BLaER1 treated with 17β-estradiol and CSF1 and Interleukin-3, amounts not matched to agents 10 nM and 100 nM (cell line): ENCODE data around the gene PRTG.

Source experiments
- H3K27ac ChIP-seq, 11 experiments: shearing (Covaris generic); formaldehyde crosslinking; 2 replicates each; pipeline ENCODE4 v1.8.1; 2022
- H3K27me3 ChIP-seq, 11 experiments: shearing (Covaris generic); formaldehyde crosslinking; 2 replicates each; pipeline ENCODE4 v1.8.1; 2022
- H3K36me3 ChIP-seq, 11 experiments: shearing (Covaris generic); formaldehyde crosslinking; 2 replicates each; pipeline ENCODE4 v1.8.1; 2022
- H3K4me1 ChIP-seq, 10 experiments: shearing (Covaris generic); formaldehyde crosslinking; 2 replicates each; pipeline ENCODE4 v1.8.1; 2022
- H3K4me2 ChIP-seq, 11 experiments: shearing (Covaris generic); formaldehyde crosslinking; 2 replicates each; pipeline ENCODE4 v1.8.1; 2022
- H3K4me3 ChIP-seq, 10 experiments: shearing (Covaris generic); formaldehyde crosslinking; 2 replicates each; pipeline ENCODE4 v1.8.1; 2022
- H3K9ac ChIP-seq, 11 experiments: shearing (Covaris generic); formaldehyde crosslinking; 2 replicates each; pipeline ENCODE4 v1.8.1; 2022
- H3K9me3 ChIP-seq, 11 experiments: shearing (Covaris generic); formaldehyde crosslinking; replicated peaks in 1 of 11; 2 replicates each; pipeline ENCODE4 v1.8.1; 2022
- H4K20me1 ChIP-seq, 11 experiments: shearing (Covaris generic); formaldehyde crosslinking; 2 replicates each; pipeline ENCODE4 v1.8.1; 2022
- Cebpa-rat ChIP-seq, 11 experiments: shearing (Covaris generic); IDR thresholded peaks; 2 replicates each; pipeline ENCODE4 v1.8.1; 2022

Gene PRTG

GRCh38 chr15:55743729-55744655 lies 1.0 kb upstream of the PRTG start:
- H3K4me2 ChIP-seq: no peak overlapping the region; a peak in 1 of 22 replicates
- peaks cover 56 to 66% (median 63%) of the 10 kb centered on the region in 11 experiments for H3K27me3 ChIP-seq
- no peak overlapping the region for H3K9ac ChIP-seq
- no peaks in the 10 kb centered on the region for H3K36me3 ChIP-seq
- H3K9me3 ChIP-seq: no peaks in the 10 kb centered on the region
- no peak overlapping the region for H3K27ac ChIP-seq
- no peak for TF ChIP-seq Cebpa-rat (IDR thresholded peaks at IDR 0.05)
- H4K20me1 ChIP-seq: peaks cover 0 to 26% (median 6%) of the 10 kb centered on the region in 11 experiments; a peak in 9 of 22 replicates
- peak overlapping the region in 1 of 10 experiments; percentile 78; a peak in 3 of 20 replicates for H3K4me3 ChIP-seq
- H3K4me1 ChIP-seq: peaks cover 12 to 20% (median 17%) of the 10 kb centered on the region in 10 experiments; a peak in 18 of 20 replicates

GRCh38 chr15:55742498-55742926 lies 440 bp downstream of the PRTG start:
- H3K4me3 ChIP-seq: peak overlapping the region; percentile 58 to 78 (median 70)

GRCh38 chr15:55741833-55742497 lies 987 bp downstream of the PRTG start:
- H3K4me3 ChIP-seq: peak overlapping the region; percentile 58 to 78 (median 70)
- peak overlapping the region; percentile 13 to 68 (median 50); a peak in 19 of 22 replicates for H3K9ac ChIP-seq
- TF ChIP-seq Cebpa-rat (IDR thresholded peaks at IDR 0.05): no peak
- peaks cover 0 to 26% (median 6%) of the 10 kb centered on the region in 11 experiments; a peak in 9 of 22 replicates for H4K20me1 ChIP-seq
- no peaks in the 10 kb centered on the region for H3K36me3 ChIP-seq
- H3K4me1 ChIP-seq: peaks cover 12 to 26% (median 19%) of the 10 kb centered on the region in 10 experiments; a peak in 18 of 20 replicates
- H3K27ac ChIP-seq: no peak overlapping the region
- H3K27me3 ChIP-seq: peaks cover 56 to 67% (median 63%) of the 10 kb centered on the region in 11 experiments
- H3K9me3 ChIP-seq: no peaks in the 10 kb centered on the region
- peak overlapping the region; percentile 90 to 100 (median 99) for H3K4me2 ChIP-seq

More at GRCh38 chr15:55742498-55742926, 440 bp downstream of the PRTG start:
- Histone ChIP-seq H3K4me2 (peak overlapping the region; percentile 90 to 100 (median 99)), H4K20me1 (peaks cover 0 to 26% (median 6%) of the 10 kb centered on the region in 11 experiments; a peak in 9 of 22 replicates), H3K36me3 (no peaks in the 10 kb centered on the region), H3K9ac (peak overlapping the region; percentile 13 to 68 (median 50); a peak in 19 of 22 replicates), H3K27ac (no peak overlapping the region), H3K4me1 (peaks cover 12 to 20% (median 17%) of the 10 kb centered on the region in 10 experiments; a peak in 18 of 20 replicates), H3K27me3 (peaks cover 56 to 67% (median 63%) of the 10 kb centered on the region in 11 experiments), H3K9me3 (no peaks in the 10 kb centered on the region)
- no peak for TF ChIP-seq Cebpa-rat (IDR thresholded peaks at IDR 0.05)

GRCh38 chr15:55740981-55741832 lies 1.7 kb downstream of the PRTG start:
- Histone ChIP-seq H3K4me1 (peaks cover 12 to 26% (median 19%) of the 10 kb centered on the region in 10 experiments; a peak in 18 of 20 replicates), H3K36me3 (no peaks in the 10 kb centered on the region), H3K27me3 (peaks cover 56 to 67% (median 63%) of the 10 kb centered on the region in 11 experiments), H4K20me1 (peaks cover 0 to 26% (median 6%) of the 10 kb centered on the region in 11 experiments; a peak in 9 of 22 replicates), H3K27ac (no peak overlapping the region), H3K9ac (no peak overlapping the region), H3K4me2 (peak overlapping the region; percentile 90 to 100 (median 99); a peak in 21 of 22 replicates), H3K4me3 (peak overlapping the region in 8 of 10 experiments; percentile 58 to 78 (median 71); a peak in 13 of 20 replicates), H3K9me3 (no peaks in the 10 kb centered on the region)
- no peak for TF ChIP-seq Cebpa-rat (IDR thresholded peaks at IDR 0.05)

- Histone ChIP-seq H3K4me1 (peaks cover 12 to 26% (median 19%) of the 10 kb centered on the region in 10 experiments; a peak in 18 of 20 replicates), H3K4me2 (no peak overlapping the region), H3K9ac (no peak overlapping the region), H3K4me3 (no peak overlapping the region), H3K9me3 (no peaks in the 10 kb centered on the region), H3K27me3 (peaks cover 56 to 66% (median 63%) of the 10 kb centered on the region in 11 experiments), H3K36me3 (no peaks in the 10 kb centered on the region), H4K20me1 (peaks cover 0 to 26% (median 6%) of the 10 kb centered on the region in 11 experiments; a peak in 9 of 22 replicates), H3K27ac (no peak overlapping the region)
- TF ChIP-seq Cebpa-rat (IDR thresholded peaks at IDR 0.05): no peak
Observed at GRCh38 chr15:55740359-55740878, 2.5 kb downstream of the PRTG start.

GRCh38 chr15:55739641-55740040 lies 3.3 kb downstream of the PRTG start:
- peaks cover 53 to 58% (median 56%) of the 10 kb centered on the region in 11 experiments for H3K27me3 ChIP-seq
- no peak for TF ChIP-seq Cebpa-rat (IDR thresholded peaks at IDR 0.05)
- H3K27ac ChIP-seq: no peak overlapping the region

GRCh38 chr15:55738715-55739114 lies 4.2 kb downstream of the PRTG start:
- H3K4me1 ChIP-seq: peaks cover 12 to 26% (median 19%) of the 10 kb centered on the region in 10 experiments; a peak in 18 of 20 replicates

More at GRCh38 chr15:55739641-55740040, 3.3 kb downstream of the PRTG start:
- Histone ChIP-seq H3K36me3 (no peaks in the 10 kb centered on the region), H3K4me3 (no peak overlapping the region), H4K20me1 (peaks cover 0 to 25% (median 6%) of the 10 kb centered on the region in 11 experiments; a peak in 9 of 22 replicates), H3K9ac (no peak overlapping the region), H3K4me2 (no peak overlapping the region), H3K4me1 (peaks cover 12 to 26% (median 19%) of the 10 kb centered on the region in 10 experiments; a peak in 18 of 20 replicates), H3K9me3 (no peaks in the 10 kb centered on the region)

More at GRCh38 chr15:55738715-55739114, 4.2 kb downstream of the PRTG start:
- no peak for TF ChIP-seq Cebpa-rat (IDR thresholded peaks at IDR 0.05)
- Histone ChIP-seq H3K4me3 (no peak overlapping the region), H3K27me3 (peaks cover 44 to 49% (median 47%) of the 10 kb centered on the region in 11 experiments), H3K9me3 (no peaks in the 10 kb centered on the region), H3K4me2 (no peak overlapping the region), H3K36me3 (no peaks in the 10 kb centered on the region), H3K27ac (no peak overlapping the region), H3K9ac (no peak overlapping the region), H4K20me1 (peaks cover 0 to 16% (median 6%) of the 10 kb centered on the region in 11 experiments; a peak in 9 of 22 replicates)
